Germinal center (tissue), 1 donor: ENCODE measurements around the gene CCDC136.
A peak's percentile ranks its signal among the peaks of the same experiment; 100 is the strongest.

ENCODE experiments used
- DNase-seq: peaks from one replicate; pipeline ENCODE4 v3.0.0; 2012; ENCODE audit warnings: mixed read lengths, low spot score

CCDC136 gene

GRCh38 chr7:128831994-128832879 lies 40.5 kb downstream of the CCDC136 start:
- DNase-seq, result no peak

- no peak for DNase-seq
Measured at GRCh38 chr7:128832880-128833147, 41.0 kb downstream of the CCDC136 start.

DNA sequence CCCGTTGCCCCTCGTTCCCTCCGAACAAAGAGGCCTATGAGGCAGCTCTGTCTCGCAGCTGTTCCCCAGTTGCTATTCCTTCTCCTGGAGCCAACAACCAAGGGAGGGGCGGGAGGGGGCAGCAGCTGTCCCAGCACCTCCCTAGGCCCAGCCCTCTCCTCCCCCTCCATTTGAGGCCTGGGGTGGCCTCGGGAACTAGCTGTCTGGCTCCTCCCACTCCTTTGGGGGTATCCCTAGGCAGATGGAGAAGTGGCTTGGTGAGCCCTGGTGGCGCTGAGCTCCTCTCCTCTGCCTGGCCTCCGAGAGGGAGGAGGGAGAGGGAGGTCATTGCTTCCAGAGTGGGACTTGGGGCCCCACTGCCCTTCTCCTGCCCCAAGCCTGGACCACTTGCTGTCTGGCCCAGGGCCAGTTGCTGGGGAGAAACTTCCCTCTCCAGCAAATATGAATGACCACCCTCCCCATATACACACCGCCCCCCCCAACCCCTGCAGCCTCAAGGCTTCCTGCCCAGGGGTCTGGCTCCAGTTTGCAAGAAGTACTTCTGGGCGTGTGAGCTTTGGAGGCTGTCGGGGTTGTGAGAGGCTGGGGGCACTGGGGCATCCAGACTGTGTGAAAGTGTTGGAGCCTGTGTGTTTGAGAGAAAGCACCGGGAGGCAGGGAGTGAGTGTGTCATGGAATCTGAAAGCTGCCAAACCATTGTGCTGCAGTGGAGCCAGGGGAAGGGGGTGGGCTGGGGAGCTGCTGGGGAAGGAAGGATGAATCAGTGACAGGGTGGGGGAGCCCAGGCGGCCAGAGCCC lies 41.6 kb downstream of the CCDC136 start:
- no peak for DNase-seq

DNA sequence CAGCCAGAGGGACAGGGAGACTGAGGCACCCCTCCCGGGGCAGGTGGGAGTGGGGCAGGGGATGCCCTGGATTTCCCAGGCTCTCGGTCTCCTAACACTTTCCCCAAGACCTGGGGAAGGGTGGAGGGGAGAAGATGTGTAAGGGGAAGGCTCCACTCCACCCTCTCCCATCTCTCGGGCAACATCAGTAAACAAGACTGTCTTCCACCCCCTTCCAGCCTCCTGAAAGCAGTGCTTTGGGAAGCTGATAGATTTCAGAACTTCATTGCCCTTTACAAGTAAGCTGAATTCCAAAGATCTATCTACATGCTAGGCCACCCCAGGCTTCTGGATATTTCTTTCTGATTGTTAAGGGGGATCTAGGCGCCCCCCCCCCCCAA lies 42.2 kb downstream of the CCDC136 start:
- no peak for DNase-seq

DNA sequence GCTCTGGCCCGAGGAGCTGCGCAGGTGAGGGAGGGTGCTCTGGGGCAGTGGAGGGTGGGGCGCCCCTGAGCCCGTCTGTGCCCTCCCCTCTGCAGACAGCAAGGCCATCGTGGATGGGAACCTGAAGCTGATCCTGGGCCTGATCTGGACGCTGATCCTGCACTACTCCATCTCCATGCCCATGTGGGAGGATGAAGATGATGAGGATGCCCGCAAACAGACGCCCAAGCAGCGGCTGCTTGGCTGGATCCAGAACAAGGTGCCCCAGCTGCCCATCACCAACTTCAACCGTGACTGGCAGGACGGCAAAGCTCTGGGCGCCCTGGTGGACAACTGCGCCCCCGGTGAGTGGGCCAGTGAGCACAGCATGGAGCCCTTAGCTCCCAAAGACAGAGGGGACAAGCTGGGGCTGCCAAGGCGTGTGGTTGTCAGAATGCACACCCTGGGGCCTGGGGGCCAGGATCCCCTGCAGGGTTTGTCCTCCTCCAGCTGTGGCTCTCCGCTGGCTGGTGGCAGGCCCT lies 43.5 kb downstream of the CCDC136 start:
- DNase-seq, result no peak

GRCh38 chr7:128835790-128836641 lies 44.2 kb downstream of the CCDC136 start:
- DNase-seq, result no peak

DNA sequence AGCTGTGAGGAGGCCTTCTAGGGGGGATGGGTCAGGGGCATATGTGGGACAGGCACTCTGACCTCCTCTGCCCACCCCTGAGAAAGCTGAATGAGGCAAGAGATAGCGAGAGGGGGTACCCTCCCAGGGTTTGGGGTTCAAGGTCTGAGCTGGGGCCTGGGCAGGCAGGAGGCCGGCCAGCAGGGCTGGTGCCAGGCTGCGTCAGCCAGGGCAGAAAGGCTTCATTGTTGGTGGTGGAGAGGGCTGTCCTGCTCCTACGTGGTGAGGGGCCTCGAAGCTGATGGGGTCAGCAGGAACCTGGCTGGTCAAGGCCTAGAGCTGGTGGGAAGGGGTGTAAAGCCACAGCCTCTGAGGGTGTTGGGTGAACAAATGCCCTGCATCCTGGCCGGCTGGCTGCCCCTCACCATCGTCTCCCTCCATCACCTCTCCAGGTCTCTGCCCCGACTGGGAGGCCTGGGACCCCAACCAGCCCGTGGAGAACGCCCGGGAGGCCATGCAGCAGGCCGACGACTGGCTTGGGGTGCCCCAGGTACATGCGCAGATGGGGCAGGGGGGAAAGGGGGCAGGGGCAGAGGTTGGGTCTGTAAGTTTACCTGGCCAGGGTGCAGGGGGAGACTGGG lies 45.1 kb downstream of the CCDC136 start:
- DNase-seq, result no peak

DNA sequence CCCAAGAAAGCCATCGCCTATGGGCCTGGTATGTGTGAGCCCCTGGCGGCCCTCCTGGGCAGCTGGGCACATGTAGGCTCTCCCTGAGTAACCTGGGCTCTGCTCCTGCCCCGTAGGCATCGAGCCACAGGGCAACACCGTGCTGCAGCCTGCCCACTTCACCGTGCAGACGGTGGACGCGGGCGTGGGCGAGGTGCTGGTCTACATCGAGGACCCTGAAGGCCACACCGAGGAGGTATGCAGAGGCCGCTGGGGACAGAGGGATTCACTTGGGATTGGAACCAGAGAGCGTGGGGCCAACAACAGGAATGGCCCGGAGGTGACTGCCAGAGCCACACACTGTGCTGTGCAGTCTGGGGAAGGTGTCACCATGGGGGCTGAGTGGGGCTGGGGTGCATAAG lies 45.8 kb downstream of the CCDC136 start:
- no peak for DNase-seq

GRCh38 chr7:128838109-128838779 lies 46.5 kb downstream of the CCDC136 start:
- no peak for DNase-seq

DNA sequence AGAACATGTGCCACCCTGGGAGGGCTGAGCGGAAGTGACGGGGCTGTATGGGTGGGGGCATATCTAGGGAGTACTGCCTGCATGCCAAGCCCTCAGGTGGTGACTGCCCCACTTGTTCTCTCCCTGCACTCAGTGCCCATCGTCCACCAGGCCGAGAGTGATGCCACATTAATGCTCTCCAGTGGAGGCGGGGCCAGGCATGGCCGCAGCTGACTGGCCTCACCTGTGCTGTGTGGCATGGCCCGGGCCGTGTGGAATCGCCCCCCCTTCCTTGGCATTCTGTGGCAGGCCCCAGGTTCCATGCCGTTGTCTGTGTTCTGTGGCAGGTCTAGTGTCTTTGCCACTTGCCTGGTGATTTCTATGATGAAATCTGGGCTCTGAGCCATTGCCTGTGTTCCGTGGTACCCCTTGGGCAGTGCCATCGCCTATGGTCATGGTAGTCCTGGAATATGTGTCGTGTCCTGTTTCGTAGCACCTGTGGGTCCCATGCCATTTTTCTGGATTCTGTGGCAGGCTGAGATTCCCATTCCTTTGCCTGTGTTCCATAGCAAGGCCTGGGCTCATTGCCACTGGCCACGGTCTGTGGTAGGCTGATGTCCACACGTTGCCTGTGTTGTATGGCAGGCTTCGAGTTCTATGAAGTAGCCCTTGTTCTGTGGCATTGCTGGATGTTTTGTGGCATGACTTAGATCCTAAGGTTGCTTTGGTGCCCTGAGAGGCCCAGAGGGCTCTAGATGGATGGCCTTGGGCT lies 47.4 kb downstream of the CCDC136 start:
- no peak for DNase-seq

- no peak for DNase-seq
Measured at GRCh38 chr7:128839751-128840177, 48.0 kb downstream of the CCDC136 start.

- DNase-seq, result no peak
Measured at GRCh38 chr7:128840326-128841170, 48.8 kb downstream of the CCDC136 start.

DNA sequence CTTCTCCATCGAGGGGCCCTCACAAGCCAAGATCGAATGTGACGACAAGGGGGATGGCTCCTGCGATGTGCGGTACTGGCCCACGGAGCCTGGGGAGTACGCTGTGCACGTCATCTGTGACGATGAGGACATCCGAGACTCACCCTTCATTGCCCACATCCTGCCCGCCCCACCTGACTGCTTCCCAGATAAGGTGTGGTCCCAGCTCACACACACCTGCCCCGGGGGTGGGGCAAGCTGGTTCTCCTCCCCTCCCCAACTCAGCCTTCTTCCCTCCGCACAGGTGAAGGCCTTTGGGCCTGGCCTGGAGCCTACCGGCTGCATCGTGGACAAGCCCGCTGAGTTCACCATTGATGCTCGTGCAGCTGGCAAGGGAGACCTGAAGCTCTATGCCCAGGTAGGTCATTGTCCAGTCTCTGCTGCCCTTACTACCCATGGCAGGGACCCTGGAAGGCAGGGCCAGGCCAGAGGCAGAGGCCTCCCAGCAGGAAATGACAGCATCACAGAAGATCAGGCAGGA lies 49.5 kb downstream of the CCDC136 start:
- DNase-seq, result no peak

DNA sequence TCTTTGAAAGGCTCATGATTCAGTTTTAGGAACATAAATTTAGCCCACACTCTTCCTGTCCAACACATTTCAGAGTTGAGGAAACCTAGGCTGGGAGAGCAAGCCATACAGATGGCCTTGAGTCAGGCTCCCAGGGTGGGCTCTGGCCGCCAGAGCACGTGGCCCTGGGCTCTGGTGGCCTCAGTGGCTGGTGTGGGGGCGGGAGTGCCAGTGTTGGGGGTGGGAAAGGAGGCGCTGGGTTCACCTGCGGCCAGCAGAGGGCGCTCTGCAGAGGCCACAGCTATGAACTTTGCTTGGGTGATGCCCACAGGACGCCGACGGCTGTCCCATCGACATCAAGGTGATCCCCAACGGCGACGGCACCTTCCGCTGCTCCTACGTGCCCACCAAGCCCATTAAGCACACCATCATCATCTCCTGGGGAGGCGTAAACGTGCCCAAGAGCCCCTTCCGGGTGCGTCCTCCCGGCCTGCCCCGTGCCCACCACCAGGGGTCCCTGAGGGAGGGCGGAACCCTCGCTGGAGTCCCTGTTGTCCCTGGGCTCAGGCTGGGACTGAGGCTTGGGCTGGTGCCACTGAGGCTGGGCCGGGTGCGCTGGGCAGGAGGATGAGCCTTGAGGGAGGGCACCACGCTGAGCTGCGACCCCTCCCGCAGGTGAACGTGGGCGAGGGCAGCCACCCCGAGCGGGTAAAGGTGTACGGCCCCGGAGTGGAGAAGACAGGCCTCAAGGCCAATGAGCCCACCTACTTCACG lies 50.3 kb downstream of the CCDC136 start:
- DNase-seq, result peak; percentile 82

DNA sequence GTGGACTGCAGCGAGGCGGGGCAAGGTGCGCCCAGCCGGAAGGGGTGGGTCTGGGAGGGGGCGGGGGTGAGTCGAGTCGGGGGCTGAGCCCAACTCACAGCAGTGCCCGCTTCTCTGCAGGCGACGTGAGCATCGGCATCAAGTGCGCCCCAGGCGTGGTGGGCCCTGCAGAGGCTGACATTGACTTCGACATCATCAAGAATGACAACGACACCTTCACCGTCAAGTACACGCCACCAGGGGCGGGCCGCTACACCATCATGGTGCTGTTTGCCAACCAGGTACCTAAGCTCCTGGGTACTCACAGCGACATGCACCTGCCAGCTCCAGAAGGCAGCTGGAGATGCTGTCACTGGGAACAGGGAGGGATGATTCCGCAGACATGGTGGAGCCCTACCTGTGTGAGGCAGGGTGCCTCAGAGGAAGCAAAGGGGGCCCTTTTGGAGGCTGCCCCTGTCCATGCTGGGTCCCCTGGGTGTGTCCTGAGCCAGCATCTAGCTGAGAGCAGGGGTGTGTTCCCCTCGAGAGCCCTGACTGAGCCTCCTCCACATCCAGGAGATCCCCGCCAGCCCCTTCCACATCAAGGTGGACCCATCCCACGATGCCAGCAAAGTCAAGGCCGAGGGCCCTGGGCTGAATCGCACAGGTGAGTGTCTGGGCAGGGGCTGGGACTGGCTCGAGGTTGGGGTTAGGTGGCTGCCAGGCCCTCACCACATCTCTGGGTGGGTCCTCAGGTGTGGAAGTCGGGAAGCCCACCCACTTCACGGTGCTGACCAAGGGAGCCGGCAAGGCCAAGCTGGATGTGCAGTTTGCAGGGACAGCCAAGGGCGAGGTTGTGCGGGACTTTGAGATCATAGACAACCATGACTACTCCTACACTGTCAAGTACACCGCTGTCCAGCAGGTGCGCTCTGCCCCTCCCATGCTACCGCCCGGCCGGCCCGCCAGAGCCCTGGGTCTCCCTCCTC lies 51.2 kb downstream of the CCDC136 start:
- DNase-seq, result no peak

GRCh38 chr7:128843938-128844621 lies 52.3 kb downstream of the CCDC136 start:
- no peak for DNase-seq
